Central memory CD4-positive, alpha-beta T cell (primary cell): ENCODE data around the gene PYCARD.
"Not testable (repeated sequence)": the region's sequence is repeated elsewhere in the genome, so short reads cannot be mapped to it uniquely, and the experiment has no call there.

Experiments
- DNase-seq: peaks from one replicate; pipeline ENCODE4 v3.0.0; 2022

Gene PYCARD

GRCh38 chr16:31189412-31189778 is 13.2 kb downstream of the PYCARD start:
- no peak for DNase-seq

GRCh38 chr16:31188450-31189411 is 13.8 kb downstream of the PYCARD start:
- no peak for DNase-seq

GRCh38 chr16:31187808-31188189 is 14.8 kb downstream of the PYCARD start:
- DNase-seq, result no peak

GRCh38 chr16:31186930-31187807 is 15.4 kb downstream of the PYCARD start:
- DNase-seq, result no peak

- DNase-seq, result no peak
Measured at GRCh38 chr16:31186176-31186575, 16.4 kb downstream of the PYCARD start.

- DNase-seq, result no peak
Measured at GRCh38 chr16:31185339-31185738, 17.2 kb downstream of the PYCARD start.

GRCh38 chr16:31184888-31185287 is 17.7 kb downstream of the PYCARD start:
- no peak for DNase-seq

- no peak for DNase-seq
Measured at GRCh38 chr16:31183432-31184428, 18.8 kb downstream of the PYCARD start.

- DNase-seq, result no peak
Measured at GRCh38 chr16:31182391-31182790, 20.2 kb downstream of the PYCARD start.

- DNase-seq, result no peak
Measured at GRCh38 chr16:31181102-31181830, 21.3 kb downstream of the PYCARD start.

GRCh38 chr16:31179747-31180459 is 22.7 kb downstream of the PYCARD start, which contains the start of gene FUS:
FUS (plus strand) TSS chr16:31180139; CDS start chr16:31180215, 76 bp downstream.
- DNase-seq, result peak; percentile 91

GRCh38 chr16:31179219-31179746 is 23.3 kb downstream of the PYCARD start:
- DNase-seq, result no peak

GRCh38 chr16:31177136-31177535 is 25.4 kb downstream of the PYCARD start:
- peak; percentile 61 for DNase-seq

GRCh38 chr16:31170048-31170447 is 32.5 kb downstream of the PYCARD start:
- not testable (repeated sequence) for DNase-seq

GRCh38 chr16:31168848-31169247 is 33.7 kb downstream of the PYCARD start:
- DNase-seq, result no peak

GRCh38 chr16:31167315-31167714 is 35.2 kb downstream of the PYCARD start:
- DNase-seq, result no peak

GRCh38 chr16:31157136-31157535 is 45.4 kb downstream of the PYCARD start:
- no peak for DNase-seq
